Prostate gland (tissue), 2 donors: ENCODE data around the gene EMP1.

ENCODE experiments used
- CTCF ChIP-seq, 4 experiments: fragments of 200-600 bp in 2 of 4; fragments of 450-650 bp in 2 of 4; sonication (generic) in 2 of 4; IDR thresholded peaks; 1 replicate in 3 of 4; 2 replicates in 1 of 4; pipeline ENCODE4 v1.5.1; 2016 to 2019; ENCODE audit warnings: antibody characterized with exemption in 4 of 4, mild to moderate bottlenecking in 2 of 4, moderate library complexity in 2 of 4
- POLR2A ChIP-seq: fragments of 450-650 bp; IDR thresholded peaks from one replicate; pipeline ENCODE4 v1.6.1; 2016; ENCODE audit warnings: antibody characterized with exemption, mild to moderate bottlenecking
- POLR2AphosphoS5 ChIP-seq: sonication (generic); formaldehyde crosslinking; IDR thresholded peaks from one replicate; pipeline ENCODE4 v1.6.1; 2017; ENCODE audit warnings: antibody characterized with exemption

GRCh38 chr12:13248964-13249363 is 52.4 kb downstream of the EMP1 start:
- TF ChIP-seq POLR2A (no peak), POLR2AphosphoS5 (no peak), CTCF (IDR thresholded peaks at IDR 0.05) (no peak)
